Neural progenitor cell (in vitro differentiated cells): ENCODE results near the gene CUBN.

Experiments
- EZH2 ChIP-seq: fragments of 200-600 bp; sonication (generic); IDR thresholded peaks from 2 replicates; pipeline ENCODE4 v1.6.1; 2017; ENCODE audit warnings: antibody characterized with exemption, mild to moderate bottlenecking, moderate library complexity
- EZH2phosphoT487 ChIP-seq: fragments of 200-600 bp; sonication (generic); IDR thresholded peaks from 2 replicates; pipeline ENCODE4 v1.6.1; 2017; ENCODE audit warnings: antibody characterized with exemption

DNA sequence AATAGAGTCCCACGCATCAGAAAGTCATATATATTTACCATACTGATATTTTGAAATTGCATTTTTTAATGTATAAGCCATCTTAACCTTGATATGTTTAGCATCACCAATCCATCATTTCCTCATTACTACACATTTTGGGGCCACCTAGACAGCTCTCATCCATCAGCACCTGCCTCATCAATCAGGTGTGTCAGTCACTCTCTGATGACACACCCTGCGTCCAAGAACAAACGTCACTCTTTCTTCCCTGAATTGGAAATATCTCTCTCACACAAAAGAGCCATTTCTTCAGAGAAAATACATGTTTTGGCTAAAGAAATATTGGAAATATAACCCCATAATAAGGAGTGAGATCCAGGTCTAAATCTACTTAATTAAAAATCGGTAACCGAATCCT, 273.5 kb downstream of the CUBN start:
- no peak for TF ChIP-seq EZH2
- TF ChIP-seq EZH2phosphoT487: no peak
